Stimulated activated CD4-positive, alpha-beta T cell treated with anti-CD3 and anti-CD28 coated beads, Interleukin-4, amount 100 ng/mL, for 48 hours (primary cell): ENCODE data around the gene CRISPLD2.
"Not testable (repeated sequence)": the region's sequence is repeated elsewhere in the genome, so short reads cannot be mapped to it uniquely, and the experiment has no call there.

ENCODE experiments used
- DNase-seq, 2 donors: peaks; one replicate each; pipeline ENCODE4 v3.0.0-alpha.2; 2020; ENCODE audit warnings: low read depth in 2 of 2

Gene CRISPLD2

DNA sequence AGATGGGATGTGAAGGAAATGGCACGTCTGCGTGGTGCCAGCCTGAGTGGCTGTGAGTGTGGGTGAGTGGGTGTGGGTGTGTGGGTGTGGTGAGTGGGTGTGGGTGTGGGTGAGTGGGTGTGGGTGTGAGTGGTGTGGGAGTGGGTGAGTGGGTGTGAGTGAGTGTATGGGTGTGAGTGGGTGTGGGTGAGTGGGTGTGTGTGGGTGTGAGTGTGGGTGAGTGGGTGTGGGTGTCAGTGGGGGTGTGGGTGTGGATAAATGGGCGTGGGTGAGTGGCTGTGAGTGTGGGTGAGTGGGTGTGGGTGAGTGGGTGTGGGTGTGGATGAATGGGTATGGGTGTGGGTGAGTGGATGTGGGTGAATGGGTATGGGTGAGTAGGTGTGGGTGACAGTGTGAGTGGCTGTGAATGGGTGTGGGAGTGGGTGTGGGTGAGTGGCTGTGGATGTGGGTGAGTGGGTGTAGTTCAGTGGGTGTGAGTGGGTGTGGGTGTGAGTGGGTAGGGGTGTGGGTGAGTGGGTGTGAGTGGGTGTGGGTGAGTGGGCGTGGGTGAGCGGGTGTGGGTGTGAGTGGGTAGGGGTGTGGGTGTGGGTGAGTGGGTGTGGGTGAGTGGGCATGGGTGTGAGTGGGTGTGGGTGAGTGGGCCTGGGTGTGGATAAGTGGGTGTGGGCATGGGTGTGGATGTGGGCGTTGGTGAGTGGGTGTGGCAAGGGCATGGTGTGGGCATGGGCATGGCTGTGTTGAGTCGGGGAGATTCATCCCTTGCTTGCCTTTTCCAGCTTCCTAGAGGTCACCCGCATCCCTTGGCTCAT lies 110.7 kb downstream of the CRISPLD2 start:
- DNase-seq: no peak

DNA sequence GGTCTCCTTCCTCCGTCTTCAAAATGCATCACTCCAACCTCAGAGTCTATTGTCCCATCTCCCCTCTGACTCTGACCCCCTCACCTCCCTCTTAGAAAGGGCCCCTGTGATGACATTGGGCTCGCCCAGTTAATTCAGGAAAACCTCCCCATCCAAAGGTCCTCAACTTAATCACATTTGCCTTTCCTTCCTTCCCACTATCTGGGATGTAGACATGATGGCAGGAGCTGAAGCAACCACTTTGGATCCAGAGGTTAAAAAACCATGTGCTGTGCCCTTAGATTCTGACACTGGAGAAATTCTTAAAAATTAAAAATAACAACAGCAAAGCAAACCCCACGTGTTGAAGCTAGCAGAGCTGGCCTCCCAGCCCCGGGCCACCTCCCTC lies 111.3 kb downstream of the CRISPLD2 start:
- no peak for DNase-seq

DNA sequence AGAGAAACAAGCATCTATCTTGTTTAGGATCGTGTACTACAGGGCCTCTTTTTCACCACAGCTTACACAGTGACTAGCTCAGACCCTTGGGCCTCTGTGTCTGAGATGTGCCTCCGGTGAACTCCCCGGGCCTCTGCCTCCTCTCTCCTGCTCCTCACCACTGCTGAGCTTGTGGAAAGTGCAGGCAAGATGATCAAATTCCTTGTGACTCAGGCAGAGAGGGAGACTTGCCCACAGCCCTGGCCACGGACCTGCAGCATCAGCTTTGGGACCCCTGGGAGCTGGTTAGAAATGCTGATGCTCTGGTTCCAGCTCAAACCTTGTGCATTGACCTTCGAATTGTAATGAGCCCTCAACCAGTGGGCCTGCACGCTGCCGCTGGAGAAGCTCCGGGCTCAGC lies 111.7 kb downstream of the CRISPLD2 start:
- DNase-seq: no peak

DNA sequence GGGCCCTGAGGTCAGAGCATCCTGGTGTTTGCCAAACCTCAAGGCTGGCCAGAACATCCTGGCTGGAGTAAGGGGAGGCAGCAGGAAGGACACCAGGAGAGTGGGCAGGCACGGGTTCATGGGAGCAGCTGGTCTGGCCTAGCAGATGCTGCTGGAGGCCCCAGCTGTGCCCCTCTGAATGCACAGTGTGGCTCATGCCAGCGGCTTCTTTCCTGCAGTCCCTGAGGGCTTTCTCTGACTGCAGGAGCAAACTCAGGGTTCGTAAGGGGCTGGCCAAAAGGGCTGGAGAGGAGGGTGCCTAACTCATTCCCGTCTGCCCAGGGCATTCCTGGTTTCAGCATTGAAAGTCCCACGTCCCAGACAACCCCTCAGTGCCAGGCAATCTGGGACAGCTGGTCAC lies 112.9 kb downstream of the CRISPLD2 start:
- DNase-seq: no peak

DNA sequence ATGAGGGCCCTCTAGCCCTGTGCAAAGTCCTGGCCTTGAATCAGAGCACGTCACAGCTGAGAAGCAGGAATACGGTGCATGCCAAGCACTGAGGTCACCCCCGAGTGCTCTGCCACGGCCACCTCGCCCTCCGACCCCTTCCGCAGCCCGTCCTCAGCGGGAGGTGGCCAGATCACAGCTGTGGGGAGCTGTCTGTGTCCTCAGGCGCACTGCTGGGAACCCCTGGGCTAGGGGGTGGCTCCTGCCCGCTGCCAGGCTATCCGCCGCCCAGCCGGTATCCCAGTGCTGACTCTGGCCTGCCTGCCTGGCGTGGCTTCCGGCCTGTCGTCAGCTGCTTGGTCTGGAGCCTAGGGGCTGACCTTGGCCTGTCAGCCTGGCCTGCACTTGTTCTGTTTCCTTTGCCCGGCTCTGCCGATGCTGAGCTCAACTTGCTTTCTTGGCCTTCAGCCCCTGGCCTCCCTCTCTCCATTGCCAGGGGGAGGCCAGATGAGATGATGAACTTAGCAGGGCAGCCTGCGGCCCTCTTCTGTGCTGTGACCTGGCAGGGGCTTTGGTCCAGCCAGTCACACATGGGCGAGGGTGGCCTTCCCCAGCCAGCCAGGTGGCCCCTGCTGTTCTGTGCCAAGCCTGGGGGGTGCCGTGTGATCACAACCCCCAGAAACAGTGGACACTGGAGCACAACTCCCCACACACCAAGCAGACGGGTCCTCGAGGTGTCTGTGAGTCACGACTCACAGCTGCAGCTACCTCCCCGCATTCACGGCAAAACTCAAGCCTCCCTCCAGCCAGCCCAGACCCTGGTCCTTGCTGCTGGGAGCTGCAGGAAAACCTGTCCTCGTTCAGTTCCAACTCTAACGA lies 114.2 kb downstream of the CRISPLD2 start:
- no peak for DNase-seq

DNA sequence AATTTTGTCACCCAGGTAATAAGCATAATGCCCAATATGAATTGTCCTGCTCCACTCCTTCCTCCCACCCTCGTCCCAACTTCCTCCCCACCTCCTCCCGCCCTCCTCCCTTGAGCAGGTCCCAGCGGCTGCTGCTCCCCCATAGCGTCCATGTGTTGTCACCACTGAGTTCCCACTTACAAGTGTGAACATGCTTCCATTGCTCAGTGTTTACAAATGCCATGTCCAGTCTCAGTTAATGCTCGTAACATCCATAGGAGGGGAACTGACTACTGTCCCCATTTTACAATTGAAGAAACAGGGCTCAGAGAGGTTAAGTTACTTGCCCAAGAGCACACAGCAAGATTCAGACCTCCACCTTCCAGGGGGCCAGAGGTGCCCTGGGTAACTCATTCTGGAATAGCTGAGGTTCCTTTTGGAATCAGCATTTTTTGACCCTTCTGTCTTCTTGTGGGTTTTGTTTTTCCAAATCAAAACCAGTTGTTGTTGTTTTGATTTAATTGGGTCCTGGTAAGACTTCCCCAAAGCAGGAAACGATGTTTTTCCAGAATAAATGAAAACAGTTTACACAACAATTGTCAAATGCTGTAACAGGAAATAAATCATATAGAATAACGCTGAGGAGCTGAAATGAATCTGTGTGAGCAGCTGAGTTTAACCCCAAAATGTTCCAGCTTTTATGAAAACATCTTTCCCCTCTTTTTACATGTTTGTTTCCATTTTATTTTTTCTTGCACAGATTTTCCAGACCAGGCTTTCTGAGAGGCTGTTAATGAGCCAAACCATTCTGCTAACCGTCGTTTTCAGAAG lies 117.6 kb downstream of the CRISPLD2 start:
- DNase-seq: no peak

DNA sequence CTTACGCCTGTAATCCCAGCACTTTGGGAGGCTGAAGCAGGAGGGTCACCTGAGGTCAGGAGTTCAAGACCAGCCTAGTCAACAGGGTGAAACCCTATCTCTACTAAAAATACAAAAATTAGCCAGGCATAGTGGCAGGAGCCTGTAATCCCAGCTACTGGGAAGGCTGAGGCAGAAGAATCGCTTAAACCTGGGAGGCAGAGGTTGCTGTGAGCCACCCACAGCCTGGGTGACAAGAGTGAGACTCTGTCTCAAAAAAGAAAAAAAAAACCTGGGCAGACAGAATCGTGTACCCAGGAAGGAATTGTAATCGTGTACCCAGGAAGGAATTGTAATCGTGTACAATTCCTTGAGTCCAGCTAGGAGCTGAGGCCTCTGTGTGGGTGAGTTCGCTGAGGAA lies 118.8 kb downstream of the CRISPLD2 start:
- DNase-seq: not testable (repeated sequence)

DNA sequence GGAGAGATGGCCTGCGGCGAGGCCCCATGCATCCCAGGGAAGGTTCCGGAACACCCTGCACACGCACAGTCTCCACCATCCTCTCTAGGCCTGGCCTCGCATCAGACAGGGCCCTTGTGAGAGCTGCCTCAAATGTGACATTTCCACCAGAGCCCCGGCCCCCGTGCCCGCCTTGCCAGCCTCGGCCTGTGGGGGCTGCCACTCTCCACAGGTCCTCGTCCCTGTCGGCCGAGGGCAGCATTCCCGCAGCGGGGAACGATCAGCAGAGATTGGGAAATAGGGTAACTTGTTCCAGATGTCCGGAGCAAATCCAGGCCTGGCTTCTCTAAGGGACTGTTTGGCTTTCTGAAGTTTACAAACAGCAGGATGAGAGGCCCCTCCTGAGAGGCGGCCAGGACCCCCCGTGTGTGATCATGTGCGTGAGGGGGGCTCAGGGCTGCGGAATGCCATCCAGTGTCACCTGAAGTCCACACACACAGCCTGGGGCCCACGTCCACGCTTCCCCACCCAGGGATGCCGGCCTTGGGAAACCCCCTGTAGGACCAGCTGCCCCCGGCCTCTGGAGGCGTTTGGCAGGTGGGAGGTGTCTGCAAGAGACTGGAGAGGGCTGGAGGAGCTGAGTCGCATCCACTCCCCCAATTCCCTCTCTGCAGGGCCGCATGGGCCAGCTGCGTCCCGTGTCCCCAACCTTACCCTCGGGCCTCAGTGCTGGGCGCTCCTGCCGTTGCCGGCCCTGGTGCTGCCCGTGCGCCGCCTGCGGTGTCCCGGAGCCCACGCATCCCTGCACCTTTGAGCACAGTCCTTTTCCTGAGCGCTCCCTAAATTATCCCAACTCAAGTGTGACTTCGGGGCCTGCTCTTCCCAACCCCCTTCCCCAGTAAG lies 121.1 kb downstream of the CRISPLD2 start:
- DNase-seq: no peak

DNA sequence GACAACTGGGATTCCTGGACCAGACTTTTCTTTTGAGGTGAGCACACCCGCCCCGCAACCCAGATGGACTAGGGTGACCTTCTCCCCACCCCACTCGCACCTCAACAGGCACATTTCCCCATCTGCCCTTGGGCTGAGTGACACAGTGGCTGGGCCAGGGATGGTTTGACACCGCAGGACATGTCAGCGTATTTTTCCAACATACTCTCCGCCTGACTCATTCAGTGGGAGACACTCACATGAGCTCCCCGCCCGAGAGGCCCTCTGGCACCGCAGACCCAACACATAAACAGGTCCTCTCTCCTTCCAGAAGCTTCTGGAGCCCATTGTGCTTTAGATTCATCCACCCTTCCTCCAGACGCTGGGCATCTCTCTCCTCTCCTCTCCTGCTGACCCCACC lies 122.1 kb downstream of the CRISPLD2 start:
- no peak for DNase-seq

DNA sequence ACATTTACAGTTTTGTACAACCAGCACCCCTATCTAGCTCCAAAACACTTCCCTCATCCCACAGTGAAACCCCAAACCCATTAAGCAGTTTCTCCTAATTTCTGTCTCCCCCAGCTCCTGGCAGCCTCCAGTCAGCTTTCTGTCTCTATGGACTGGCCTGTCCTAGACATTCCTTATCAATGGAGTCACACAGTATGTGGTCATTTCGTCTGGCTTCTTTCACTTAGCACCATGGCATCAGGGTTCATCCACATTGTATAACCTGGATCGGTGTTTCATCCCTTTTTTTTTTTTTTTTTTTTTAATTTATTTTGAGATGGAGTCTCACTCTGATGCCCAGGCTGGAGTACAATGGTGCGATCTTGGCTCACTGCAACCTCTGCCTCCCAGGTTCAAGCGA lies 123.0 kb downstream of the CRISPLD2 start:
- no peak for DNase-seq

DNA sequence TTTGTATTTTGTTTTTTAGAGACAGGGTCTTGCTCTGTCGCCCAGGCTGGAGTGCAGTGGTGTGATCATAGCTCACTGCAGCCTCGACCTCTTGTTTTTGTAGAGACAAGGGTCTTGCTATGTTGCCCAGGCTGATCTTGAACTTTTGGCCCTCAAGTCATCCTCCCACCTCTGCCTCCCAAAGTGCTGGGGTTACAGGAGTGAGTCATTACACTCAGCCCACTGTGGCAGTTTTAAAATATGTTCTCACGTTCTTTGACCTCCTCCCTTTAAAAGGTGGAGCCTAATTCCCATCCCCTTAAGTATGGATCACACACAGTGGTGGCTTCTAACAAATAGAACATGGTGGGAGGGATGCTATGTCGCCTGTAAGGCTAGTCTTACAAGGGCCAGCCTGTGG lies 123.8 kb downstream of the CRISPLD2 start:
- no peak for DNase-seq

DNA sequence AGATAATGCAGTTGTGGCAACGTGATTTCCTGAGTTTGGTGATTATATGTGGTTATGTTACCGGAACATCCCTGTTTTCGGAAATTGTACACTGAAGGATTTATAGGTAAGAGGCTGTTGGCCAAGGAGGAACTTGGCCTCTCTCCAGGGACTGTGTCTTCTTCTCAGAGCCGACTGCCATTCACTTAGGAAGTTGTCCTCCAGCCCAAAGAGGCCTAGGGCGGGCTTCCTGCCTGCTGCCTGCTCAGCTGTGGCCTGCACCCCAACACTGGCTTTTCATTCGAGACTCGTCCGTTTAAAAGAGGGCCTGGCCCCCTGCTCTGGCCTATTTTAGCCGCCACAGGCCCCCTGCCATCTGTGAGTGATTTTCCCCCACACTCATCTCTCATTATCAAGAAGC lies 127.2 kb downstream of the CRISPLD2 start:
- DNase-seq: no peak

DNA sequence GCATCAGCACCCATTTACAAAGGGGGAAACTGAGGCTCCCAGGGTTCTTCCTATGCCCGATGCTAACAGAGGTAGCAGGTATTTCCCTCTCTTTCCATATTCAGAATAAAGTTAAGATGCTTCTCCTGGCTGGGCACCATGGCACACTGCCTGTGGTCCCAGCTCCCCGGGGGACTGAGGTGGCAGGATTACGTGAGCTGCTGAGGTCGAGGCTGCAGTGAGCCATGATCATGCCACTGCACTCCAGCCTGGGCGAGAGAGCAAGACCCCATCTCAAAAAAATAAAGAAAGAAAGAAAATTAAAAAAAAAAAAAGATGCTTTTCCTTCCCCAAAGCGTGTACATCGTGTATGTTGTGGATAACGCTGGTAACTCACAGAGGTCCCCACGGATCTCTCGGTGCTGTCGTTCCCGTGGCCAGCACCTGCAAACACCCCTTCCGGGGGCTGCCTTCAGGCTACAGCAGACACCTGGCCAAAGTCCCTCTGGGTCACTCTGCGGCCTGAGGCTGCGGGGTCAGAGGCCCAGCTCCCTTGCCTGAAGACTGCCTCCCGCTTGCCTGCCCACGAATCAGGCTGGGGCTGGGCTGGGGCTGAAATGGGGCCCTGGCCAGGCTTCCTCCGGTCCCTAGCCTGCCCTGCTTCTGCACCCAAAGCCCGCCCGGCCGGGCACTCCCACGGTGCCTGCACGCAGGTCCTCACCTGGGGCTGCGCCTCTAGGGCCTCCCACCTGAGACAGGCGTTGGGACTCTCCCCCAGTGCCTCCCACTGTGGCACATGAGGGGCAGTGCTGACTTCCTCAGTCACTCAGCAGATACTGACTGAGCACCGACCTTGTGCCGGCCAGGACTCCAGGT lies 128.4 kb downstream of the CRISPLD2 start:
- no peak for DNase-seq

DNA sequence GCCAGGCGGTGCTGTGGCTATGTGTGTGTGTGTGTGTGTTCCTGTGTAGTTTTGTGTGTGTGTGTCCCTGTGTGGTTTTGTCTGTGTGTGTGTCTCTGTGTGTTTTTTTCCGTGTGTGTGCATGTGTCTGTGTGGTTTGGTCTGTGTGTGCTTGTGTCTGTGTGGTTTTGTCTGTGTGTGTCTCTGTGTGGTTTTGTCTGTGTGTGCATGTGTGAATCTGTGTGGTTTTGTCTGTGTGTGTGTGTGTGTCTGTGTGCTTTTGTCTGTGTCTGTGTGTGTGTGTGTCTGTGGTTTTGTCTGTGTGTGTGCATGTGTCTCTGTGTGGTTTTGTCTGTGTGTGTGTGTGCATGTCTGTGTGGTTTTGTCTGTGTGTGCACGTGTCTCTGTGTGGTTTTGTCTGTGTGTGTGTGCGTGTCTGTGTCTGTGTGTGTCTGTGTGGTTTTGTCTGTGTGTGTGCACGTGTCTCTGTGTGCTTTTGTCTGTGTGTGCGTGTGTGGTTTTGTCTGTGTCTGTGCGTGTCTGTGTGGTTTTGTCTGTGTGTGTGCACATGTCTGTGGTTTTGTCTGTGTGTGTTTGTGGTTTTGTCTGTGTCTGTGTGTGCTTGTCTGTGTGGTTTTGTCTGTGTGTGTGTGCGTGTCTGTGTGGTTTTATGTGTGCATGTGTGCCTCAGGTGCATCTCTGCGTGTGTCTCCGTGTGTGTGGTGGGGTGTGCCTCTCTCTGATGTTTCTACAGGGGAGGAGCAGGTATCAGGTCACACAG lies 129.2 kb downstream of the CRISPLD2 start:
- DNase-seq: no peak

DNA sequence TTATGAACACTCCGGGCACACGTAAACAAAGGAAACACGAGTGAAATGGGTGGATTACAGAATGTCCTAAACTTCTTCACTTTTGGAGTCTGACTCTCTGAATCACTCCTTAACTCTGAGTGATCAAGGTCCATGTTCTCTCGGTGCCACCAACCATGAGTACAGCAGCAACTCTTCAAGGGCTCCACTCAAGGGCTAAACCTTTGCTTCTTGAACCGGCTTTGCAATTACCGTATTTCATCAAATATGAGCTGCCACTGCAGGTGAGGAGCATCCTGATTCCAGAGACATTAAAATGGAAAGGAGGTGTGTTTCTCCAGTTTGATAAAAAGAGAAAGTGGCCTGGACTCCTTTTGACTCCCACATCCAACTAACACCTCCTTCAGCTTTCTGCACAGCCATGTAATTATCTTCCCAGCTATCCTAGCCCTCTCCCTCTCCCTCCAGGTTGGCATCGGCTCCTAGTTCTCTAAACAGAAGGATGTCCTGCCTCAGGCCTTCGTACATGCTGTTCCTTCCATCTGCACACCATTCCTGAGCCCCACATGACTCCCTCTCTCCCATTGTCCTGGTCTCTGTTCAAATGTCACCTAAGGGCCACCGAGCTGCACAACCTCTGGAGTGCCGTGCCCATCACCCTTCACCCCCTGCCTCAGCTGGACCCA lies 130.1 kb downstream of the CRISPLD2 start:
- no peak for DNase-seq

DNA sequence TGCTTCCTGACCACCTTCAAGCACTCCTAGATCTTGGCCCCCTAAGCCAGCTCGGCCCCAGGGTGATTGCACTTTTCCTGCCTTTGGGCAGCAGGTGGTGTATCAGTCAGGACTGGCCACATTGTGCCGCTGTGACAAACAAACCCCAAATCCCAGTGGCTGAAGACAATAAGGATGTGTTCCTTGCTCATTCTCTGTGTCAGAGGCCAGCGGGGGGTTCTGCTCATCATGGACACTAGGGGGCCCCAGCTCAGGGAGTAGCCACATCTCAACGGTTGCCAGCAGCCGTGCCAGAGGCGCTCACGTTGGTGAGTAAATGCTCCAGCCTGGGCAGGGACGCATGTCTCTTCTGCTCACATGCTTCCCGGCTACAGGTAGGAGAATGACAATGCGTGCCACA lies 131.1 kb downstream of the CRISPLD2 start:
- DNase-seq: peak; percentile 19 to 24

DNA sequence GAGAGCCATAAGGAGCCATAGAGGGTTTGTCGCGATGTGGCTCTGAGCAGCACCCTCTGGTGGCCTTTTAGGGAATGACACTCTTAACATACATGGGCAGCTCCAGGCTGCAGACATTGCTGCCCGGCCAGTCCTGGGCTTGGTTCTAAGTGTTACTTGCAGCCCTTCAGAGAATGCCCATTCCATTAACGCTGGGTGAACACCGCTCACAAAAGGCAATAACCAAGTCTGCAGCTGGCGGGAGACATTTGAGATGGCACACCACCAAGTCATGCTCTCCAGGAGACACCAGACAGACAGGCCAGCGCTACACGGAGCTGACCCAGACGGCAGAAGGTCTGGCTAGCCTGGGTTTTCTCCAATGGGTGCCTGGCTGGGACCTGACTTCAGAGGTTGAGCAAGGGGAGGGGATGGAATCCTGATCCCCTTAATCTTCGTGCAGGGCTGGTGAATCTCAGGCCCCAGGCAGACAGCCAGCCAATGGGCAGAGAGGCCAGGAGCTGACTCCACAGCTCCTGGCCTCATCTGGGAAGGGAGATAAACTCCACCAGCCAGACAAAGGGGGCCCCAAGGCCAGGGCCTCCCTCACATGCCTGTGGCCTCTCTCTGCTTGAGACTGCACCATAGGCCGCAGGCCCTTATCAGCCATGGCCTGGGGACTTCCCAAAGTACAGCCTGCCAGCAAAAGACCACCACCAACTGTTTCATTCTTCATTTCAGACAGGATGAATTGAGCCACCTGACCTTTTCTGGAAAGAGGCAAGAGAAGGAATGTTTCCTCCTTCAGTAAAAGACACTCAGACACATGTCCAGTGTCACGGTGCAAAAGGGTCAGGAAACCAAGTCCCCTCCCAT lies 132.8 kb downstream of the CRISPLD2 start:
- DNase-seq: peak; percentile 58 to 59

DNA sequence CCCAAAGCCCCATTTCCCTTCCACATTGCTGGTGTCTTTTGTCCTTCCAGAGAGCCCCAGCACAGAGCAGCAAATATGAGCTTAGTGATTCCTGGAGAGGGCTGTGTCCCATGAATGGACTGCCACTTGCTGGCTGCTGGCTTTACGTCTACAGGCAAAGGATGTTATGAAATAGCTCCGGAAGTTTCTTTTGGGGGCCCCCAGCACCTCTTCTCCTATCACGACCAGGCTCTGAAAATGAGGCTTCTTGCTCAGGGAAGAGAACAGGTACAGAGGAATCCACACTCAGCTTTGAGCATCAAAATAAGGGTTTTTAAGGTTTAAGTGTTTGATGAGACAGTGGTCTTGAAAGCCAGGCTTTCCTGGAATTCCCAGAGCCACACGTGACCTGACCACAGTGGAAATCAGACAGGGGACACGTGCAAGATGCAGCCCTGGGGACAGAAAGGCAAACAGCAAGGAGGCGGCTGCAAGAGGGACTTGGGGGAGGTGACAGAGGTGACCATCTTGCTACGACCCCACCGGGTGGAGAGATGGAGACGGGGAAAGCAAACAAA lies 133.5 kb downstream of the CRISPLD2 start:
- DNase-seq: no peak
